ENCODE measurements around the gene PTPRG. TPM values are rescaled to one million over a fixed set of nuclear protein-coding genes. Genes with fewer than 3 reads are reported as not detected.
"Not testable (repeated sequence)": the region's sequence is repeated elsewhere in the genome, so short reads cannot be mapped to it uniquely, and the experiment has no call there.

PTPRG gene
- polyA plus RNA-seq, 5 donors: 28.0 to 55.8 (median 48.4) TPM

DNA sequence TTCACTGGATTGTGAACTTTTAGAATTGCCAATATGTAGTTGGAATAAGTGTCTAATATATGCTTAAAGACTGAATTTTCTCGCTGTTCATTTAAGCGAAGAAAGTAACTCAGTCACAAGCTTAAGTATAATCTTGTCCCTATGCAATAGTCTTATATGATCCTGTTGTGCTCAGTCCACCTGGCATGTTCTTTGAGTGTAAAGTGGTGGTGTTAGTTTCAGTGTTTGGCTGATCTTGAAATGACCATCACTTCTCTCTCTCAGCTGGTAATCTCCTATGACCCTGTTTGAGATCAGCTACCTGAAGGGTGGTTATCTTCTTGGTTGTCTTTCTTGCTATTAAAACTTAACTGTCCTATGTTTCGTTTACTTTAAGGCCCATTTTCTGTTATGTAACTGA is 197.5 kb downstream of the PTPRG start:
- DNase-seq: no peak

DNA sequence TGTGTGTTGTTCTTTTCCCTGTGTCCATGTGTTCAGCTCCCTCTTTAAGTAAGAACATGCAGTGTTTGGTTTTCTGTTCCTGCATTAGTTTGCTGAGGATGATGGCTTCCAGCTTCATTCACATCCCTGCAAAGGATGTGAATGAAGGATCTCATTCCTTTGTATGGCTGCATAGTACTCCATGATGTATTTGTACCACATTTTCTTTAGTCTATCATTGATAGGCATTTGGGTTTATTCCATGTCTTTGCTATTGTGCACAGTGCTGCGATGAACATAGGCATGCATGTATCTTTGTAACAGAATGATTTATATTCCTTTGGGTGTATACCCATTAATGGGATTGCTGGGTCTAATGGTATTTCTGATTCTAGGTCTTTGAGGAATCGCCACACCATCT is 199.4 kb downstream of the PTPRG start:
- not testable (repeated sequence) for DNase-seq

DNA sequence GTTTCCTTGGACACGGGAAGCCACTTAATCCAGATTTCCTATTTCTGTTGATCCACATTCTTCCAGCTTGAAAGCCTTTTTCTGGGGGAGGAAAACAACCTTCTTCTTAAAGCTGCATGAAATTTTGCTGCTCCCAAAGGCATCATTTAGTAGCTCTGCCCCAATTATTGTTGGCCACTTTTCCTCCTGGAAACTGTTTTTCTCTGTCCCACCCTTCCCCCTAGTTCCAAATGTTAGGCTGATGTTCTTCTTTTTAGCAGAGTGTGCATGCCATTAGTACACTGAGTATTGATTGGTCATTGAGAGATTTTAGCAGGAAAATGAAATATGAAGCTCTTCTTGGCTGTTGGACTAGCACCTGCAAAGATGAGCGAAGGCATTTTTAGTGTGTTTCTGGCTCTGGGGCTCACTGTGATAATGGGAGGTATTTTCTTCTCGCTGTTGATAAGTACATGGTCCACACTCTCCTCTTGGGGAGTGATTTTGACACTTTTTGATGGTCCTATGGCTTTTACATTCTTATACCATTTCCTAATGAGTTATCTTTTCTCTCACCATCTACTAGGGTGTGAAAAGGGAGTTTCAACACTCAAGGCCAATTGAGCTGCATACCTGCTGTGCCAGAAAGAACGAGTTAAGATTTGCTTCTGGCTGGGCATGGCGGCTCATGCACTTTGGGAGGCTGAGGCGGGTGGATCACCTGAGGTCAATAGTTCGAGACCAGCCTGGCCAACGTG is 200.5 kb downstream of the PTPRG start:
- DNase-seq: no peak

DNA sequence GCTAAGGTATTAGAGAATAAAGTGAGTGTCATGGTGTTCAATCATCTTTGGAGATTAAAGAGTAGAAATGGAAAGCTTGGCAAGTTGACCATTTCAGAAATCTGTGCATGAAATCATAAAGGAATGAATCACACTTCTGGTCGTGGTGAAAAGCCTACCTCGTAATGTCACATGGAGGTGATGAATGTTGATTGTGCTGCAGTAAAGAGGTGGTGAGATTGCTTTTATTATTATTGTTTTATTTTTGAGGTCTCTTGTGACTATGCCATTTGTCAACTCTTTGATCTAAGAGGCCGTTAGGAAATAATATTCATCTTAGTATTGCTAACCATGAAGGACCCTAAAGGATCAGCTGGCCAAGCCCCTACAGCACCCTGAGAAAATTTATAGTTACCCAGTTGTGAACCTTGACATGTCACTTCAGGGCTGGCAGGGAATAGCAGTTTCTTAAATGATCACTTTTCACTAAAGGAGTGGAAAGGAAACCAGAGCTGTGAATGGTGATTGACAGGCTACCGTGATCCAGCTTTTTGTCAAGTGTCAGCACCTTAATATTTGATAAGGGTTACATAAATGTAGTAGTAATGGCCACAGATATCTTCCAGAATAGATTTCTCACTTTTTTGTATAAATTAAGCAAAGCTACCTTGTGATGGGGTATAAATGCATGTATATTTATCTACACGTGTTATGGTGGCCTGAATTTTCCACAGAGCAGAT is 203.9 kb downstream of the PTPRG start:
- no peak for DNase-seq

DNA sequence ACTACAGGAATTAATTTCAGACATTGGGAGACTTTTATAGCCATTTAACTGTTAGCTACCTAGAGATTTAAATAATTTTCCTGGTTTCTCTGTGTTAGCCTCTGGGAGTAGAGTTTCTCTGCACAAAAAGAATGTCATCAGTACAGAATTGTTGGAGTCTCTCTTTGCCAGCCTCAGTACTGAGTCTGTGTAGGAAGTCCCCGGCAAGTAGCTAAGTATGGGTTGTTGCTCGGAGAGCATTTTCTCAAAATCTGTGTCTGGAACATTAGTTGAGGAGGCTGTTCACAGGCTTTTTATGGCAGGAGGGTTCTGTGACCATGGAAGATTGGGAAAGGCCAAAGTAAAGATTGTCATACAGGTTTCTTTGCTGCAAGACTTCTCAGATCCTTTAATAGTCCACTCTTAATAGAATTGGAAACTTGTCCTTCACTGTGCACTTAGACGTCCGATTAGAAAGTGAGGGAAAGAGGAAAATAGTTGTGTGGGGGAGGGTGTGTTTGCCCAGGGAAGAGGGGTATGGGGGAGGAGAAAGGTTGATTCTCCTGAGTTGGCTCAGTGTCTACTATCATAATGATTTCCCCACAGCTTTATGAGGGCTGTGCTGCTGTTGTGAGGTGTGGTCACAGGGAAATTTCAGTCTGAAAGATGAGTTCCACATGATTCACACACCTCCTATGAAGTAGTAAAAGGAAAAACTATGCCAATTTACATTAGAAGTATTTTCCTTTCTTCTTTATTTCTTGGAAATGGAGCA is 207.1 kb downstream of the PTPRG start:
- DNase-seq: no peak

DNA sequence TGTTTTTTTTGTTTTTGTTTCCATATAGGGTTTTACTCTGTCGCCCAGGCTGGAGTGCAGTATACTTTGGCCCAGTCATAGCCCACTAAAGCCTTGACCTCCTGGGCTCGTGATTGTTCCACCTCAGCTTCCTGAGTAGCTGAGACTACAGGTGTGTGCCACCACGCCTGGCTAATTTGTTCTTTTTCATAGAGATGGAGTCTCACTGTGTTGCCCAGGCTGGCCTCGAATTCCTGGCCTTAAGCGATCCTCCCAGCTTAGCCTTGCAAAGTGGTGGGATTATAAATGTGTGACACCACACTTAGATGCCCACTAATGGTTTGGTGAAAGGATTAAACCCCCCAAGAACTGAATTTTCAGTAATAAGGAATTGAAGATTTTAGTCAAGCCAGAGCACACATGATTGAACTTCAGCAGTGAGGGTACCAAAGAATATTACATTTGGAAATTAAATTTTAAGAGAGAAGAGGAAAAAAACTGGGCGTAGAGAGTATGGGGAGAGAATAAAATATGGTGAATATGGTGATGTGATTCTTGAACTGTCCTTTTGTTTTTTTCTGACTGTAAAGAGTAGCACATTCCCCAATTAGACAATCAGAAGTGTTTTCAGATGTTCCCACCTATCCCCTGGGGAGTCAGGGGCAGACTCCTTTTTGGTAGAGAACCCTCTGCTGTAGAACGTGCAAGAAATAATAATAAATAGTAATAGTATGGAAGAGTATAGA is 208.1 kb downstream of the PTPRG start:
- DNase-seq: no peak

DNA sequence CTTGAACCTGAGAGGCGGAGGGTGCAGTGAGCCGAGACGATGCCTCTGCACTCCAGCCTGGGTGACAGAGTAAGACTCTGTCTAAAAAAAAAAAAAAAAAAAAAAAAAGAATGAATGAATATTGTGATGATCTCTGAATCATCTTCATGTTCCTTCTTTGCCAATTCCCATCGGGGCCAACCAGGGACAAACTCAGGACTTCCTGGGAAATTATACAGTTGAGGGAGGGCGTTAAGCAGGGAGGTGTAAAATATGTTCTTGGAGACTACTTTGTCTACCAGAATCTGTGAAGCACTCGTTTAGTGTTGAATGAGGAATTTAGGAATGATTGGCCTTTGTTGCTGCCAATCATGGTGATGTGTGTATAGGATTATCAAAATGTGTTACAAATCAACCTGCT is 210.6 kb downstream of the PTPRG start:
- no peak for DNase-seq

DNA sequence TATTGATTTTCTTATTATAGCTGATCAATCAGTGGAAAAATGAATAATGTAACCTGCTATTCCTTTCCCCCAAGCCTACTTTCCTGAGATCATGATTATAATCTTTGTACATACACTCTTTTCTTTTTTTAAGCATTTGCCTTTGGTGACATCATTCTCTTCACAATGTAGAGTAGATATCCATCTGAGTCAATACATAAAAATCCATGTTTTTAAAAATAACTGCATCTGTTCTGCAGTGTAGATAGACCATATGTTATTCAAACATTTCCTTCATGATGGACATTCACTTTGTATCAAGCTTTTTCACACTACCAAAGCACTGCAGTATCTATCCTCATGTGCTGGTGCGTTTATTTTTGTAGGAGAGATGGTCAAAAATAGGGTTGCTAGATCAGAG is 211.1 kb downstream of the PTPRG start:
- DNase-seq: no peak

DNA sequence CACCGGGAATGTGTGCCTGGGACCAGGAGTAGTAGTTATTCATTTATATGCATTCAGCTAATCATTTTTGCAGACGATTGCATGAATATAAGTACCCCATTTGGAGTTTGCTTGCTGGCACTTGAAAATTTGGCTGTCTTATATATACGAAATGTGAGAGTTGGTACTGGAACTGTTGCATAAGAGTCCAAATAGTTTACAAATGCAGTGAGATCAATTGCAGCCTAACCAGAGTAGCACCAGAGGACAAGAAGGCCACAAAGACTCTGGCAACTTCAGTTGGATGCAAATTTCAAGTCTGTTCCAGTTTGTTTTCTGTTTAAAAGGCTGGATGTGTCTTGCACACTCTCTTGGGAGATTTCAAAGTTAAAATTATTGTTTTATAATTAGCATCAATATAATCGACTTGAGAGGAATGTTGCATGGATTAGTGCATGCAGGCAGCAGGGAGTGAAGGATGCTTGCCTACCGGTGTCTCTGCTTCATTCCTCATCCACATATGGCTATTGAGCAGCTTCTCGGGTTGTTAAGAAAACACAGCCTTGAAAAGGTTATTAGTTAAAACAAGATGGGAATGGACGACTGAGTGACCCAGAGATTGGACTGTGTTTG is 213.0 kb downstream of the PTPRG start:
- peak in 1 of 2 donors; percentile 8 for DNase-seq

DNA sequence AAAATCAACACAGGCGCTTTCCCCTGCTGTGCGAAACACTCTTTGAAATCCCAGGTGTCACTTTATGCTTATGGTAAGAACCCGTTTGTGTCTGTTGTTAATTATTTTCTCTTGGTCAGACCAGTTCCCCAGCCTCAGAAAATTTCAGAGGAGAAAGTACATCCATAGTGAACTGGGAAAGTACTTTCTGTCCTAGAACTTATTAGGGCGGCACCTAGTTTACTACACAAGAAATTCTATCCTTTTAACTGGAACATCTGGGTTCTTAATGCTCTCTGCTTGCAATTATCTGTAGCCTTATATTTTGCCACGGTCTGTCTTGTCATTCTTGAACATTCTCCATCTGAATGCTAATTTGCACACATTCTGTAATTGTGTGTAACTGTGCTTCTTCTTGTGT is 215.0 kb downstream of the PTPRG start:
- DNase-seq: no peak

DNA sequence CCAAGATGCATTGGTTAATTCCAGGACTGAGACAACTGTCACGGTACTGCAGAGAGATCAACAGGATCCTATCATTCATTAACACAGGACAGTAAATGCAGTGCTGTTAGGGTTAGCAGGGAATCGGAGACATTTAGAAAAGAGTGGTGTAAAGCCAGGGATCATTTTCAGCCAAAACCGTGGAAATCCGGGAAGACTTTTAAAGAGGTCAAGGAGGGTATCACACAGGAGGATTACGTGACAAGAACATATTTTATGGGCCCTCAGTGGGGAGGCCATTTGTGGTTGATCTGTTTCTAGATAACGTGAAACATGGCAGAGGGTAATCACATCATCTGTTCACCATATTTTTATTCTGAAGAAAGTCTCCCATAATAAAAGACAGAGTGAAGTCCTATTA is 216.1 kb downstream of the PTPRG start:
- DNase-seq: no peak

DNA sequence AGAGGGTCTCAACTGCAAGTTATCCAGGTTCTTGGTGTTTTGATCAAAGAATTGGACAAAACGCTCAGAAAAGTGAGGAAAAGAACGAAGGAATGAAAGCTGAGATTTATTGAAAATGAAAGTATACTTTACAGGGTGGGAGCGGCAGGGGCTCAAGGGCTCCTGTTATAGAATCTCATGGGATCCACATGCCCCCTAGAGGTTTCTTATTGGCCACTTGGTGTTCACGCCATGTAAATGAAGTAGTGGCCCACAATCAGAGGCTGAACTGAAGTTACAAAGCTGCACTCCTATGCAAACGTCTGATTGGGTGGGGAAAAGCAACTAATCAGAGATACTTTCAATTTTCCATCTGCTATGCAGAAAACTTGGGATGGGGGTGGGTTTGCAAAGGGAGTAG is 216.7 kb downstream of the PTPRG start:
- DNase-seq: no peak

DNA sequence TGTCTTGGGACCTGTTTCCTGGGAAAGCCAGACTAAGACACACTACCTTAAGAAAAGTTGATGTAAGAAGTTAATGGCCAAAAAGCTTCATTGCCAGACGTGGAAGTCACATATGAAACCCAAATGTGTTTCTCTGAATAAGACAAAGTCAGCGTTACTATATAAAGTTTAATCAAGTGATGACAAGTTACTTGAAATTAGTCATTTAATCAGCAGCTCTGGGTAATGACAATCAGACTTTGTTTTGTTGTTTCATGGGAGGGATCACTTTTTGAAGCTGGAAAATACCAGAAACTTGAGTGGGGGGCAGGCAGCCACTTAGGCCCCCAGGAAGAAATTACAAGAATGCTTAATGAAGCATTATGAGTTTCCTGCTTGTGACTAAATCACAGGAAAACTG is 218.6 kb downstream of the PTPRG start:
- no peak for DNase-seq

DNA sequence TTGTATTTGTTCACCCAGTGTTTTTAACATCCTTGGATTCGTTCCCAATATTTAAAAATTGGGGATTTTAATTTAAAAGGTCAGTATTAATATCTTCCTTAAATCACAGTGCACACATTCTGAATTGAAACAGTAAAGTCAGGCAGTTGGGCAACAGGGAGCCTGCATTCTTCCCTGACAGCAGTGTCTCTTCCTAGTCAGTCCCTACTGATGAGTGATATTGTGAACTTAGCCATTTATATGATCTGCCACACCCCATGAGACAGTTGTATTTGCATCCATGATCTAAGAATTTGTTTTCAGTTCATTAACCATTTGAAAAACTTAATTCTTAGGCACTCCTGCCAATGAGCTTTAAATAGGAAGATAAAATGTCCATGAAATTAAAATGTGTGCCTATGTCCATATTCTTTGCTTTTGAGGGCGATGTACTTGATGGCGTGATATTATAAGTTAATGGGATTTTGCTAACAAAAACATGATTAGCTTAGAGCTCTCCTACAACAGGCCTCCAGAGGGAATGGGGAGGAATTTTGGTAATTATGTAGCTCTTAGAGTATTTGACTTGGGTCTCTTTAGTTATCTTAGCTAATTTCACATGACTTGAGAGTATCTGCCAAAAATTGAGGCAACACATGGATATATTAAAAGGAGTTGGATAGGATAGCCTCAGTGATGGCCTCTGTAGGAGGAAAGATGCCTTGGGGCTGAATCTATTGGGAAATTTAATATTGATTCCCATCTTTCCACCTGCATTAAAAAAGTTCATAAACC is 219.3 kb downstream of the PTPRG start:
- peak in 1 of 2 donors; percentile 40 for DNase-seq

DNA sequence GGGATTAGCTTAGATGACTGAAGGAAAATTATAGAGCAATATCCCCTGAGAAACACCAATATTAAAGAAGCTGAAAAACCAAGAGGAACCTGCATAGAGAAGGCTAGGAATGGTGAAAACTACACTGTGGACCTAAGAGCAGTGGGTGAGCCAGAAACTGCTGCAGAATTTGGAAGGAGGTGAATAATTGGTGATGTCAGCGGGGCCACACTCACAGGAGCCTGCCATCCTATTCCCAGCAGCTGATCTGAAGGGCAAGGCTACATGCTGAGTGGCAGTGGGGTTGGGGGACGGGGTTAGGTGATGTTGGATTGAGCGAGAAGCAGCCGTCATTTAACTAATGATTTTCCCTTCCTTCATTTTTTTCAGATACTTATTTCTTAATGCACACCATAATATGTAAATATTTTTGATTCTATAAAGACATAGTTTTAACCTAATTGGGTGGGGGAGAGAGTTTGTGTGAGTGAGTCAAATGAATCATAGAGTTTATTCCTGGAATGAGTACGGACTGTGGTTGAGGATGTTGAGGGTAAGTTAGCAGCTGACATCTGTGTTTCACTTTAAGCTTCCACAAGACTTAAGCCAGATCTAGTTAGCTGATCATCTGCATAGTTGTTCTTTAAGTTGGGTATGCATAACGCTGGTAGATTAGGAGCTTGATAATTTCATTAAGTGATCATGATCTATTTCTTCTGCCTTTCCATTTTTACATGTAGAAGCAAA is 222.8 kb downstream of the PTPRG start:
- no peak for DNase-seq

DNA sequence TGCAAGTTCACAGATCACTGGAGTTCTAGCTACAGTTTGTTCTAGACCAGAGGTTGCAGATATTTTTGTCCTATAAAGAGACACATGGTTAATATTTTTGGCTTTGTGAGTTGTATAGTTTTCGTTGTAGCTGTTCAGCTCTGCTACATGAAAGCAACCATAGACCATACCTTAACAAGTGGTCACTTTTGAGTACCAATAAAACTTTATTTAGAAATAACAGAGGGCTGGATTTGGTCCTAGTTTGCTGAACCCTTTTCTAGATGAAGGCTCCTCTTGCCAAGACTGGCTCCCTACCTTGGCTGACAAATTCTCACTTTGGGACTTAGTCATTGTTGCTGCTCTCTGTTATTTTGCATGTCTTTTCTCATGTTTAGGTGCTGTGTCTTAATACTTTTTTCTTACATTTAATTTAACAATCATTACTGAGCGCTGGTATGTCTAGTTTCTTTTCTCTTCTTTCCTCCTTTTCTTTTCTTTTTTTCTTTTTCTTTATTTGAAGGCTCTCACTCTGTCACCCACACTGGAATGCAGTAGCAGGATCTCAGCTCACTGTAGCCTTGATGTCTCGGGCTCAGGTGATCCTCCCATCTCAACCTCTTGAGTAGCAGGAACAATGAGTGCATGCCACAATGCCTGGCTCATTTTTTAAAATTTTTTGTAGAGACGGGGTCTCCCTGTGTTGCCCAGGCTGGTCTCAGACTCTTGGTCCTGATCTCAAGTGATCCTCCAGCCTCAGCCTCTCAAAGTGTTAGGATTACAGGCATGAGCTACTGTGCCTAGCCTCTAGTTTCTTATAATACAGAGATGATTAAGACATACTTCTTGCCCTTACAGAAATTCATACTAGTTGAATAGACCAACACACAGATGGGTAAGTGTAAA is 227.5 kb downstream of the PTPRG start:
- DNase-seq: no peak

DNA sequence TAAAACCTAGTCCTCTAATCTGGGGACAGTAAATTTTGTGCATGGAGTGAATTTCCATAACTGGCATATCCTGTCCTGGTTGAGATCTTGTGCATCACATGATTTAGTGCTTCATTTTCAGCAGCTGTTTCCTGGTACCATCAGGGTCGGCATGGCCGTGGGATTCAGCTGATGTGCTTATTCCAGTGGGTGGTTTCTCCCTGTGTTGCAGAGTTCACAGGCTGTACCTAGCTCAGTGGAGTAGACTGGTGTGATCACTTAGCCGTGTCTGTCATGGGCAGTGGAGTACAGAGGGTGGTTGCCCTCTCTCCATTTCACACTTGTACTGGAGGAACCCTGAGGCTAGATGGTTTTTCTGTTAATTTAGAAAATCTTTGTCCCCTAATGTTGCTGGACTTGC is 228.5 kb downstream of the PTPRG start:
- no peak for DNase-seq

DNA sequence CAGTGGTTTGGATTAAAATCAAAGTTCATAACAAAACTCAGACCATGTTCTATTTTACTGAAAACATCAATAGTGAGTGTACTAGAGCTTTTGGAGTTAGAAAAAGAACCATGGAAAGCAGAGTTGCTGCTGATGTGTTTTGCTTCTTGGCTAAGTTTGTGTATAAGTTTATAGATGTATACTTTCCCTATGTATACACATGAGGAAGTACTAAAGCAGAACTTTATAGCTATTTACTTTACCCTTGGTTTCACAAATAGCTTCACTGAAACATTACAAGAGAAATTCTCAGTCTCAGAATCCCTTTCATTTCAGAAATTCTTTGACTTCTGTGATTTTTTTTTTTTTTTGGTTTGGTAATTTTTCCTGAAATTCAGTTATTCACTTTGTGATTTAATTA is 229.0 kb downstream of the PTPRG start:
- DNase-seq: no peak

DNA sequence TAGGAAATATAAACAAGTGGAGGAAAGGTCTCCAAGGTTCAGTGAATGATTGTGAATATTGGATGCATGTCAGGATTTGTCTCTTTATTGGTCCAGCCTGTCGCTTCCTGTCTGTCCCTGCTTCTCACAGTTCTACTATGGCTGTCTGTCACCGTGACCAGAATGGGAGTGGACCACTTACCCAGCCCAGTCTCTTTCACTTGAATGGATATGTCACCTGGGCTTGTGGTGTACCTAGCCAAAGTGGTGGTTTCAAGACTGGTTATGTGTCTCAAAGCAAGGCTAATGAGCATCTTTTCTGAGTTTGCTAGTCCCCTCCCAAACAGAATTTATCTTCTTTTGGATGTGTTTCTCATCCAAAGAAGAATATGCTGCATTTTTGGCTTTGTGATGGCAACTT is 231.7 kb downstream of the PTPRG start:
- no peak for DNase-seq

Data from right lung (tissue), 5 donors.